AG04449 (cell line): Measurements from ENCODE around the gene PDLIM4.

Experiments used
- CTCF ChIA-PET: fragments of 350-600 bp; formaldehyde crosslinking; extraction: SDS; loops from one replicate; lab custom pipeline; 2021; ENCODE audit warnings: antibody characterized with exemption; lab: Yijun Ruan, JAX
- POLR2A ChIA-PET: fragments of 400-600, 350-600 bp; formaldehyde crosslinking; extraction: SDS; loops from one replicate; lab custom pipeline; 2020; ENCODE audit warnings: antibody characterized with exemption, inconsistent platforms; lab: Yijun Ruan, JAX
- DNase-seq: peaks from one replicate; pipeline ENCODE4 v3.0.0-alpha.2; 2010; ENCODE audit warnings: low read depth, low spot score
- H3K4me3 ChIP-seq: 2 replicates; pipeline ENCODE4 v1.5.1; 2011; ENCODE audit warnings: low read depth, mild to moderate bottlenecking, control low read depth, low read length
- TF ChIP-seq, protein P1 (sequence below): IDR thresholded peaks from one replicate; pipeline ENCODE4 v1.5.1; 2011; ENCODE audit warnings: mild to moderate bottlenecking, moderate library complexity, low read length, control low read depth, inconsistent platforms; ENCODE audit not compliant: insufficient read depth; ENCODE audit errors: missing control alignments

Gene PDLIM4

DNA sequence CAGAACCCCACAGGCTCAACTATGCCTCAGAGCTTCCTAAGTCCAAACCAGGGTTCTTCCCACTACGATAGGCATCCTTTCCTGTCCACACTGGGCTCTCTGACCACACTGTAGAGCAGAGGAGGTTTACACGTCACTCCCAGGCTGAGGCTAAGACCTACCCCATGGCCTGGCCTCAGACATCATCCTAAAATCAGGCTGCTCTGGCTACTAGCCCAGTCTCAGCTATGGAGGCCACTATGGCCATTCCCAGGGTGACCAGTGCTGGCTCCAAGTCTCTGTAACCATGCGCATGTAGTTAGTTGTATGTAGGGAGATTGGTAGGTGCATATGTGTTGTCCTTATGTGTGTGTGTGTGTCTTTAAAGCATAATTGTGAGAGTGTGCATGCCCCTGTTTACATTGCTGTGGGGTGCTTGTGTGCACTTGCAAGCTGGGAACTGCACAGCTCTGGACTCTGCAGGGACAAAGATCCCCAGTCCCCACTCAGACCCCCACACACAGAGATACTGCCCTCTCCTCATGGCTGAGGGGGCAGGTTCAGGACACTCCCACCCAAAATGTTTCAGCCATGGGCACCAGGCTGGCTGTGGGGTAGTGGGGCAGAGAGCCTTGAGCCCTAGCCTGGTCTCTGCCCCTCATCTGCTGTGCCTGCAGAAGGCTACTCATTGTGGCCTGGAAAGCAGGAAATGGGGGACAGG, 12.3 kb downstream of the PDLIM4 start:
- POLR2A ChIA-PET = no interaction called here
- no peak overlapping the region for H3K4me3 ChIP-seq
- no peak for DNase-seq
- TF ChIP-seq, protein P1, sequence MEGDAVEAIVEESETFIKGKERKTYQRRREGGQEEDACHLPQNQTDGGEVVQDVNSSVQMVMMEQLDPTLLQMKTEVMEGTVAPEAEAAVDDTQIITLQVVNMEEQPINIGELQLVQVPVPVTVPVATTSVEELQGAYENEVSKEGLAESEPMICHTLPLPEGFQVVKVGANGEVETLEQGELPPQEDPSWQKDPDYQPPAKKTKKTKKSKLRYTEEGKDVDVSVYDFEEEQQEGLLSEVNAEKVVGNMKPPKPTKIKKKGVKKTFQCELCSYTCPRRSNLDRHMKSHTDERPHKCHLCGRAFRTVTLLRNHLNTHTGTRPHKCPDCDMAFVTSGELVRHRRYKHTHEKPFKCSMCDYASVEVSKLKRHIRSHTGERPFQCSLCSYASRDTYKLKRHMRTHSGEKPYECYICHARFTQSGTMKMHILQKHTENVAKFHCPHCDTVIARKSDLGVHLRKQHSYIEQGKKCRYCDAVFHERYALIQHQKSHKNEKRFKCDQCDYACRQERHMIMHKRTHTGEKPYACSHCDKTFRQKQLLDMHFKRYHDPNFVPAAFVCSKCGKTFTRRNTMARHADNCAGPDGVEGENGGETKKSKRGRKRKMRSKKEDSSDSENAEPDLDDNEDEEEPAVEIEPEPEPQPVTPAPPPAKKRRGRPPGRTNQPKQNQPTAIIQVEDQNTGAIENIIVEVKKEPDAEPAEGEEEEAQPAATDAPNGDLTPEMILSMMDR = no peak
- CTCF ChIA-PET = interaction anchor here (1.1 to 6.7 kb wide), 5 partner anchors 9 to 80 kb away, joined by 3 to 46 read pairs (median 5); no protein-coding TSS in a partner anchor

DNA sequence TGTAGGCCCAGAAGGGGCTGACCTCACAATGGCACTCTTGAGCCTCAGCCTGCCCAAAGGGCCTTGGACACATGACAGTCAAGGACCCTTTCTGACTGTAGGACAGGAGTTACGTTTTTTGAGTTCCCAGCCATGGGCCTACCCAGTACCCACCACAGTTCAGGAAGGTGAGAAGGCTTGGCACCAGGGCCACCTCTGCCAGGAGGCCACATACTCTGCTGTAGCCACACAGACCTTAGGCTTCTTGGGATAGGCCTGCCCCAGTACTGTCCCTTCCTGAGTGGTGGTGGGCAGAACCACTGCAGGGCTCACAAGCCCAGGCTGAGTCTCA, 12.8 kb downstream of the PDLIM4 start:
- no peak overlapping the region for H3K4me3 ChIP-seq
- CTCF ChIA-PET = interaction anchor here (6.2 to 6.7 kb wide), 2 partner anchors 16 to 32 kb away, joined by 36 to 46 read pairs; no protein-coding TSS in a partner anchor
- TF ChIP-seq, protein P1 = no peak
- POLR2A ChIA-PET = no interaction called here
- no peak for DNase-seq

DNA sequence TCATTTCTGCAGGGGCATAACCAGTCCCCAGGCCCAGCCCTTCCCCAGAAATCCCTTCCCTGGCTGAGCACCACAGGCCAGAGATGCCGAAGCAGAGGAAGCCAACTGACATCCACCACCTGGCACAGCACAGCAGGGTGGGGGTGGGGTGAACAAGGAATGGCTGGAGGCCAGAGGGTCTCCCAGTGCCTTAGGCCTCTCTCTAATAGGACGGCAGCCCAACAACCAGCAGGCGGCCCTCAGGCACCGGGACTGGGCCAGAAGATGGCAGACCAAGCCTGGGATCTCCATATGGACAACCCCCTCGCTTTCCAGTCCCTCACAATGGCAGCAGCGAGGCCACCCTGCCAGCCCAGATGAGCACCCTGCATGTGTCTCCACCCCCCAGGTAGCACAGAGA, 13.2 kb downstream of the PDLIM4 start:
- no peak for DNase-seq
- TF ChIP-seq, protein P1 = no peak
- POLR2A ChIA-PET = no interaction called here
- CTCF ChIA-PET = interaction anchor here (6.2 to 6.7 kb wide), 2 partner anchors 16 to 32 kb away, joined by 36 to 46 read pairs; no protein-coding TSS in a partner anchor
- H3K4me3 ChIP-seq = no peak overlapping the region

DNA sequence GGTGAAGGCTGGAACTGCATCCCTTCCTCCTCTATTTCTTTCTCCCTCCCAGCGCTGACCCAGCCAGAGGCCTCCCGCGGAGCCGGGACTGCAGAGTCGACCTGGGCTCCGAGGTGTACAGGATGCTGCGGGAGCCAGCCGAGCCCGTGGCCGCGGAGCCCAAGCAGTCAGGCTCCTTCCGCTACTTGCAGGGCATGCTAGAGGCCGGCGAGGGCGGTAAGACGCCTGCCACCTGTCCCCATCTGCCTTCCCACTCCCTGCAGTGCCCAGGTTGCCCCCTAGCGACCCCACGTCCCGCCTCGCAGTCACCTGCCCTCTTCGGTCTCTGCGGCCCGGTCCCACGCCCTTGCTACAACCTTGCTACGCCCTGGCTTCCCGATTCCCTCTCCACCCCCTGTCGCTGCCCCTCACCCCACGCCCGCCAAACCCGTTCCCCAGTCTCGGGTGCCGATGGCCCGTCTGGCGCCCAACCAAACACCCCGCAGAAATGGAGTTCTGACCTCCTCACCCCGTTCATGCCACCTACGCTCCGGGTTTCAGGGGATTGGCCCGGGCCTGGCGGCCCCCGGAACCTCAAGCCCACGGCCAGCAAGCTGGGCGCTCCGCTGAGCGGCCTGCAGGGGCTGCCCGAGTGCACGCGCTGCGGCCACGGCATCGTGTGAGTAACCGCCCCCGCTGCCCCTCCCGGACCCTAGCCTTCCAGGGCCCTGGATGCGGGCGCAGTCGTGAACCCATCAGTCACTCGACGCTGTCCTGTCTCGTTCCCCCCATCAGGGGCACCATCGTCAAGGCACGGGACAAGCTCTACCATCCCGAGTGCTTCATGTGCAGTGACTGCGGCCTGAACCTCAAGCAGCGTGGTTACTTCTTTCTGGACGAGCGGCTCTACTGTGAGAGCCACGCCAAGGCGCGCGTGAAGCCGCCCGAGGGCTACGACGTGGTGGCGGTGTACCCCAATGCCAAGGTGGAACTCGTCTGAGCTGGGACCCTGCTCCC, 14.1 kb downstream of the PDLIM4 start:
- TF ChIP-seq, protein P1 = no peak
- no peak overlapping the region for H3K4me3 ChIP-seq
- CTCF ChIA-PET = interaction anchor here (0.8 to 6.7 kb wide), 18 partner anchors 10 to 219 kb away, joined by 3 to 46 read pairs (median 4); partner anchors contain the start of genes IRF1 and SLC22A4
- DNase-seq = no peak
- POLR2A ChIA-PET = interaction anchor here (0.6 kb wide), 1 partner anchor 22 kb away, joined by 3 read pairs; the partner anchor contains the start of gene SLC22A4

DNA sequence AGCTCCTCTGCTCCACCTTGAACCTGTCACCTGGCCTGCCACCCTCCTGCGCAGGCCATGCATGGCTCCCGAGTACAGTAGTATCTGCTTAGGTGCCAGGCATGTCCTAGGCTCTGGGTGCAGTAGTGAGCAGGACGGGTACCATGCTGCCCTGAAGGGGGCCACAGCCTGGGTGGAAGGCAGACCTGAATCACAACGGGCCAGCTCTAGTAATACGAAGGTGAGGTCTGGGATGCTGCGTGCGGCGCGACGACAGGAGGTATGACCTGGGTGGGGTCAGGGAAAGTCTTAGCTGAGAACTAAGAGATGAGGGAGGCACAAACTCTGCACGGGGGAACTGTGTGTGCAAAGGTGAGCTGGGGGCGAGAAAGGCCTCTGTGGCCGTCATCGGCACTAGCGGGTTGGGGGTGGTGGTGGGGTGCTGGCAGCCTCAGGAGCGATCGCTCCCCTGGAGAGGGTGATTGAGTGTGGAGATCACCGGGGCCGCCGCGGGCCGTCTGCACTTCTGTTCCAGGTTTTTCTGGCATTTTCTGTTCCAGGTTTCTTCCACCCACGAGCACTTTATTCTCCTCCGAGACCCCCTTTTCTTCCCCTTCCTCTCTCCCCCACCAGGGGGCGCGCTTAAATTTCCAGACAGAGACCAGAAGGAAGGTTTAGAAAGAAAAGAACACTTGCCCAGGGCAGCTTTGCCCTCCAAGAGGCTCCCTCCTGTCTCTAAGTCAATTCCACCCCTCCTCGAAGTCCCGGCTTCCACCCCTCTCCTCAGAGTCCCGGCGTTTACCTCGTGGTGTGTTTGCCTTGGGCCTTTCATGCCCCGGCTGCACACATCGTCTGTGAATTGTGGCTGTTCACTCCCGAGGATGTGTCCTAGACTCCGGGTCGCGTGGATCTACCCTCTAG, 15.1 kb downstream of the PDLIM4 start:
- TF ChIP-seq, protein P1 = peak; percentile 65
- no peak overlapping the region for H3K4me3 ChIP-seq
- no peak for DNase-seq
- POLR2A ChIA-PET = interaction anchor here (0.6 kb wide), 1 partner anchor 21 kb away, joined by 3 read pairs; the partner anchor contains the start of gene SLC22A4
- CTCF ChIA-PET = interaction anchor here (0.8 to 6.7 kb wide), 22 partner anchors 10 to 218 kb away, joined by 3 to 46 read pairs (median 4); partner anchors contain the start of genes IRF1 and SLC22A4
